WTC11 (cell line): Measurements from ENCODE around the gene SLC7A8.

Experiments used
- CTCF ChIP-seq: fragments of 200-600 bp; IDR thresholded peaks from 2 replicates; pipeline ENCODE4 v1.8.0; 2022; ENCODE audit warnings: antibody characterized with exemption
- IRF1 ChIP-seq: sonication (generic); formaldehyde crosslinking; IDR thresholded peaks from 2 replicates; pipeline ENCODE4 v1.8.0; 2023; ENCODE audit warnings: missing genetic modification reagents
- MAX ChIP-seq: sonication (generic); formaldehyde crosslinking; IDR thresholded peaks from 2 replicates; pipeline ENCODE4 v1.8.0; 2022; ENCODE audit warnings: mild to moderate bottlenecking, missing genetic modification reagents
- ZNF121 ChIP-seq: sonication (generic); formaldehyde crosslinking; IDR thresholded peaks from 2 replicates; pipeline ENCODE4 v1.8.0; 2023; ENCODE audit warnings: missing genetic modification reagents
- TF ChIP-seq, protein P1 (sequence below): sonication (generic); formaldehyde crosslinking; IDR thresholded peaks from 2 replicates; pipeline ENCODE4 v1.8.1; 2023; ENCODE audit warnings: mild to moderate bottlenecking, missing genetic modification reagents

- TF ChIP-seq CTCF: no peak
- no peak for TF ChIP-seq IRF1
- TF ChIP-seq, protein P1, sequence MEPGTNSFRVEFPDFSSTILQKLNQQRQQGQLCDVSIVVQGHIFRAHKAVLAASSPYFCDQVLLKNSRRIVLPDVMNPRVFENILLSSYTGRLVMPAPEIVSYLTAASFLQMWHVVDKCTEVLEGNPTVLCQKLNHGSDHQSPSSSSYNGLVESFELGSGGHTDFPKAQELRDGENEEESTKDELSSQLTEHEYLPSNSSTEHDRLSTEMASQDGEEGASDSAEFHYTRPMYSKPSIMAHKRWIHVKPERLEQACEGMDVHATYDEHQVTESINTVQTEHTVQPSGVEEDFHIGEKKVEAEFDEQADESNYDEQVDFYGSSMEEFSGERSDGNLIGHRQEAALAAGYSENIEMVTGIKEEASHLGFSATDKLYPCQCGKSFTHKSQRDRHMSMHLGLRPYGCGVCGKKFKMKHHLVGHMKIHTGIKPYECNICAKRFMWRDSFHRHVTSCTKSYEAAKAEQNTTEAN (CRISPR knock-in tag): no peak
- no peak for TF ChIP-seq ZNF121
- no peak for TF ChIP-seq MAX (CRISPR knock-in tag)
Measured at GRCh38 chr14:23167116-23167847, 16.2 kb downstream of the SLC7A8 start.
